Mesodermal cell (in vitro differentiated cells): ENCODE measurements around the gene SRSF2.

Source experiments
- H3K27ac ChIP-seq: 2 replicates; pipeline ENCODE4 v1.7.0; 2013; ENCODE audit warnings: mild to moderate bottlenecking, low read depth, low read length, moderate library complexity; ENCODE audit not compliant: severe bottlenecking
- H3K36me3 ChIP-seq: 2 replicates; pipeline ENCODE4 v1.7.1; 2013; ENCODE audit warnings: mild to moderate bottlenecking, low read length, moderate library complexity; ENCODE audit not compliant: control insufficient read depth, insufficient read depth
- H3K4me1 ChIP-seq: one replicate; pipeline ENCODE4 v1.7.1; 2013; ENCODE audit warnings: mild to moderate bottlenecking, low read length; ENCODE audit not compliant: insufficient read depth, control insufficient read depth, poor library complexity, severe bottlenecking
- H3K4me3 ChIP-seq: 2 replicates; pipeline ENCODE4 v1.7.0; 2013; ENCODE audit warnings: low read length, control low read depth, mild to moderate bottlenecking; ENCODE audit not compliant: insufficient read depth, poor library complexity, severe bottlenecking; ENCODE audit errors: extremely low read depth
- H3K9me3 ChIP-seq: 2 replicates; pipeline ENCODE4 v1.7.1; 2013; ENCODE audit warnings: mild to moderate bottlenecking, low read length, moderate library complexity; ENCODE audit not compliant: control insufficient read depth
- WGBS, 2 experiments: methylation state at CpG; one replicate each; pipeline ENCODE4 v1.1.5; 2013; ENCODE audit warnings: missing lambda C conversion rate in 2 of 2; ENCODE audit not compliant: insufficient coverage in 2 of 2; 5-methylcytosine and 5-hydroxymethylcytosine counted together

The SRSF2 gene

DNA sequence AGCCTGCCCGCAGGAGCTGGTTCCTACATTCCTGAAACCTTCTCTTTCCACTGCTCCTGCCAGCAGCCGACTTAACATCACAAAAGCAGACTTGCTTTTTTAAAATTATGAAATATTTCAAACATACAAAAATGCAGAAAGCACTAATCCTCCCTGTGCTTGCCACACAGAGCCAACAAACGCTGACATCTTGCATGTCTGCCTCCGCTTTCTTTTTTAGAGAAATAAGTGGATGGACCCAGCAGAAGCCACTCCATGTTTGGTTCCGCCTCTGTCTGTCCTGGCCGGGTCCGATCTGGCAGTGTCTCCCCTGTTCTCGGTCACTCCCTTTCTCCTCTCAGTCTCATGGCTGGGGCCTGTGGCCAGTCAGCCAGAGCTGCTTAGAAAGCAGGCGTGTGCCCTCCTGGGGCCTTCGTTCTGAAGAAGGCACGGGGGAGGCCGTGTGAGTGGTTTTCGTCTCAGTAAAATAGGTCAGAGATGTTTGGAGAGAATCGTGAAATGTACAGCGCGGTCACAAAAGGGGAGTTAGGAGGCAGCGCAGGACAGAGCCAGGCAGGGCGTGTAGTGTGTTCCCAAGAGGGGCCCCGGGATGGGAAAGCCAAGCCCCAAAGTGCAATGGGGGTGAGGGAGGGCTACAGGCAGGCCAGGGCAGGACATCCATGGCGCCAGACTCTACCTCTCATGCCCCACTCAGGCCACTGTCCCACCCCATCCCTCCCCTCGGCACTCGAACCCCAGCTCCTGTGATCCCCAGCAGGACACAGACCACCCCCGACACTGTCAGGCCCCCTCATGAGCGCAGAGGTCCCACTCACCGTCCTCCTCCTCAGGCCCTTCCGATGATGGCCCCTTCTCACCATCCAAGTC, 49.6 kb downstream of the SRSF2 start:
- Histone ChIP-seq H3K9me3 (no peaks in the 10 kb centered on the region), H3K4me3 (no peak overlapping the region), H3K36me3 (peaks cover 27% of the 10 kb centered on the region), H3K27ac (no peak overlapping the region), H3K4me1 (no peaks in the 10 kb centered on the region)
- 80 to 82% methylated on average over 14 to 22 of the region's 26 CpGs for WGBS, 2 experiments

GRCh38 chr17:76686538-76687297, 50.4 kb downstream of the SRSF2 start:
- 86 to 90% methylated on average over 10 of the region's 15 CpGs for WGBS, 2 experiments
- no peak overlapping the region for H3K27ac ChIP-seq

GRCh38 chr17:76685846-76686245, 51.3 kb downstream of the SRSF2 start:
- Histone ChIP-seq H3K4me1 (no peaks in the 10 kb centered on the region), H3K9me3 (no peaks in the 10 kb centered on the region), H3K36me3 (peaks cover 30% of the 10 kb centered on the region), H3K27ac (no peak overlapping the region), H3K4me3 (no peak overlapping the region)
- 94 to 100% methylated on average over 3 to 5 of the region's 8 CpGs for WGBS, 2 experiments

More at GRCh38 chr17:76686538-76687297, 50.4 kb downstream of the SRSF2 start:
- H3K9me3 ChIP-seq: no peaks in the 10 kb centered on the region
- H3K36me3 ChIP-seq: peaks cover 27% of the 10 kb centered on the region
- no peaks in the 10 kb centered on the region for H3K4me1 ChIP-seq
- no peak overlapping the region for H3K4me3 ChIP-seq

DNA sequence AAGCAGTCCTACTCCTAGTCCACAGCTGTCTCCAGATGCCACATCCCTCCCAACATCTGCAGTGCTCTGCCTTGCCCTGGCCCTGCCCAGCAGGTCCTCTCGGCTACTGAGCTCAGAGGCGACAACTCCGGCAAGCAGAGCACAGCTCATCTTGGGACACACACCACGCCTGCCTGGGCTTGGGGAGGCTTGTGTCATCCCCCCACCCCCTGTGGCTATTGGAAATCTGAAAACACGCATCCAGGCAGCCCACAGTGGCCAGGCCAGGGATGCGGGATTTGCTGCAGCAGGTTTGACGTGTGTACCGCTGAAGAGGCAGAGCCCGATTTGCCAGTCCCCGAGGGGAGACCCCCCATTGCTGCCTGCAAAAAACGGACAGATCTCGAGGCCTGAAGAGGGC, 51.8 kb downstream of the SRSF2 start:
- Histone ChIP-seq H3K9me3 (no peaks in the 10 kb centered on the region), H3K36me3 (peaks cover 34% of the 10 kb centered on the region), H3K4me1 (no peaks in the 10 kb centered on the region), H3K27ac (no peak overlapping the region), H3K4me3 (no peak overlapping the region)
- WGBS, 2 experiments: 94 to 95% methylated on average over 12 of the region's 12 CpGs

DNA sequence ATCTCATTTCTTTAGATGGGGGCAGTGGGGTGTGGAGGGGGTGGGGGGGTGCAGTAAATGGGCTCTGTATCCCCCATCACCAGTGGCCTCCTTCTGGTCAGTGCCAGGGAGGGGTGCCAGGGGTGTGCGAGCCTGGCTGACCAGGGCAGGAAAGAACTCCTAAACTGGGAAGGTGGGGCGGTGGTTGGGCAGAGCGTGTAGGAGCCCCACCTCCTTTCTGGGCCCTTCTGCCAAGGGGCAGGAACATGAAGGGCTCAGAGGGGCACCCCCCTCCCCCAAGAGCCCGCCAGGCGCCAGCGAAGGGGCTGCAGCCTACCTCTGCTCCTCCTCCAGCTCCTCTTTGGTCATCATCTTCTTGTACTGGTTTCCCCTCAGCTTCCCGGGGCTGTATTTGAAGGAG, 52.4 kb downstream of the SRSF2 start:
- H3K36me3 ChIP-seq: peaks cover 34% of the 10 kb centered on the region
- no peaks in the 10 kb centered on the region for H3K4me1 ChIP-seq
- H3K4me3 ChIP-seq: no peak overlapping the region
- WGBS, 2 experiments: 91% methylated on average over 3 of the region's 7 CpGs; no CpG with 5 or more reads in 1 of the 2 experiments
- H3K9me3 ChIP-seq: no peaks in the 10 kb centered on the region
- H3K27ac ChIP-seq: no peak overlapping the region
